A673 (cell line): ENCODE results near the gene MPRIP. TPM values are rescaled to one million over a fixed set of nuclear protein-coding genes. Genes with fewer than 3 reads are reported as not detected.

Source experiments
- BruUV-seq: library from RNA; stranded (reverse); fragments of 400-500 nt; replicated peaks from 2 replicates; lab custom pipeline; 2021; lab: Mats Ljungman, UMichigan
- CTCF ChIA-PET: fragments of 300-600 bp; sonication (Branson Sonifier 250); formaldehyde crosslinking; loops from one replicate; lab custom pipeline; 2022; ENCODE audit warnings: antibody characterized with exemption; lab: Charles Lee
- POLR2A ChIA-PET: fragments of 300-600 bp; sonication (Branson Sonifier 250); formaldehyde crosslinking; loops from one replicate; lab custom pipeline; 2022; ENCODE audit warnings: antibody characterized with exemption; ENCODE audit not compliant: low non-redundant PET; lab: Charles Lee
- DNase-seq: peaks from one replicate; pipeline ENCODE4 v3.0.0-alpha.2; 2015; ENCODE audit warnings: low spot score
- H3K27ac ChIP-seq: fragments of 200-600 bp; sonication (generic); 2 replicates; pipeline ENCODE4 v1.5.1; 2016; ENCODE audit warnings: mixed run types, low read depth, mild to moderate bottlenecking, mixed read lengths, antibody characterized with exemption, low read length; ENCODE audit not compliant: poor library complexity, severe bottlenecking
- H3K27me3 ChIP-seq: fragments of 200-600 bp; sonication (generic); replicated peaks from 2 replicates; pipeline ENCODE4 v1.6.1; 2017; ENCODE audit warnings: mixed run types, low read depth, mild to moderate bottlenecking, mixed read lengths, antibody characterized with exemption, low read length; ENCODE audit not compliant: insufficient read depth, poor library complexity
- H3K36me3 ChIP-seq: fragments of 200-600 bp; sonication (generic); 2 replicates; pipeline ENCODE4 v1.6.1; 2016; ENCODE audit warnings: mixed run types, mild to moderate bottlenecking, mixed read lengths, antibody characterized with exemption, low read length; ENCODE audit not compliant: insufficient read depth, poor library complexity, severe bottlenecking
- H3K4me1 ChIP-seq: fragments of 200-600 bp; sonication (generic); 2 replicates; pipeline ENCODE4 v1.6.1; 2017; ENCODE audit warnings: mixed run types, mild to moderate bottlenecking, mixed read lengths, antibody characterized with exemption, low read length; ENCODE audit not compliant: insufficient read depth, poor library complexity, severe bottlenecking
- H3K4me3 ChIP-seq: fragments of 200-600 bp; sonication (generic); 2 replicates; pipeline ENCODE4 v1.5.1; 2016; ENCODE audit warnings: low read depth, mixed run types, mild to moderate bottlenecking, mixed read lengths, low read length; ENCODE audit not compliant: poor library complexity, severe bottlenecking
- H3K9me3 ChIP-seq: fragments of 200-600 bp; sonication (generic); 2 replicates; pipeline ENCODE4 v1.6.1; 2016; ENCODE audit warnings: mixed run types, low read depth, mild to moderate bottlenecking, mixed read lengths, antibody characterized with exemption, low read length; ENCODE audit not compliant: poor library complexity, severe bottlenecking
- CTCF ChIP-seq: fragments of 300-800, 200-600 bp; sonication (generic); conservative IDR thresholded peaks from 2 replicates; pipeline ENCODE4 v1.5.1; 2017; ENCODE audit warnings: low read depth, mild to moderate bottlenecking, antibody characterized with exemption, low read length, moderate library complexity, mixed read lengths
- EZH2 ChIP-seq: fragments of 200-600 bp; sonication (generic); IDR thresholded peaks from 2 replicates; pipeline ENCODE4 v1.6.1; 2017; ENCODE audit warnings: borderline replicate concordance, low read depth, mild to moderate bottlenecking, mixed read lengths, antibody characterized with exemption, low read length; ENCODE audit not compliant: poor library complexity, severe bottlenecking
- intact Hi-C: fragments of 100-400 bp; cut with micrococcal nuclease; formaldehyde crosslinking; loops from one replicate; pipeline ENCODE4 v1.10.0; 2022; ENCODE audit not compliant: unreplicated experiment
- total RNA-seq: library from RNA; stranded (reverse); gene quantifications from 2 replicates; pipeline ENCODE4 v1.2.3, GENCODE V29; 2021

MPRIP gene
- total RNA-seq, 1 experiment from 2014 or later: 290 TPM

GRCh38 chr17:17167986-17168385 is 125.7 kb downstream of the MPRIP start:
- DNase-seq: no peak
- intact Hi-C loops: no loop called here
- ChIA-PET POLR2A (no interaction called here), CTCF (no interaction called here)
- H3K27me3 ChIP-seq: no peaks in the 10 kb centered on the region
- peaks cover 63% of the 10 kb centered on the region for H3K36me3 ChIP-seq
- H3K4me1 ChIP-seq: no peaks in the 10 kb centered on the region
- BruUV-seq: no TSS peak
- no peaks in the 10 kb centered on the region for H3K9me3 ChIP-seq
- H3K27ac ChIP-seq: no peak overlapping the region
- no peak overlapping the region for H3K4me3 ChIP-seq
- TF ChIP-seq EZH2 (no peak), CTCF (no peak)

GRCh38 chr17:17168401-17168800 is 126.1 kb downstream of the MPRIP start:
- CTCF ChIA-PET: no interaction called here
- Histone ChIP-seq H3K4me3 (no peak overlapping the region), H3K27ac (no peak overlapping the region), H3K27me3 (no peaks in the 10 kb centered on the region), H3K36me3 (peaks cover 61% of the 10 kb centered on the region), H3K9me3 (no peaks in the 10 kb centered on the region), H3K4me1 (no peaks in the 10 kb centered on the region)
- intact Hi-C loops: no loop called here
- POLR2A ChIA-PET: no interaction called here
- TF ChIP-seq CTCF: no peak
- no peak for TF ChIP-seq EZH2
- no peak for DNase-seq
- BruUV-seq: no TSS peak

- Histone ChIP-seq H3K4me1 (no peaks in the 10 kb centered on the region), H3K27ac (no peak overlapping the region), H3K9me3 (no peaks in the 10 kb centered on the region), H3K27me3 (no peaks in the 10 kb centered on the region), H3K4me3 (no peak overlapping the region), H3K36me3 (peaks cover 62% of the 10 kb centered on the region)
- BruUV-seq: no TSS peak
- DNase-seq: no peak
- intact Hi-C loops: no loop called here
- TF ChIP-seq CTCF: no peak
- no peak for TF ChIP-seq EZH2
- ChIA-PET POLR2A (no interaction called here), CTCF (no interaction called here)
Measured at GRCh38 chr17:17169396-17169795, 127.1 kb downstream of the MPRIP start.
